Measurements from ENCODE around the gene RARS1. TPM values are rescaled to one million over a fixed set of nuclear protein-coding genes. Genes with fewer than 3 reads are reported as not detected.

RARS1 gene
- total RNA-seq, 1 donor from 2014 or later = 143 TPM

GRCh38 chr5:168568738-168569137 lies 82.5 kb downstream of the RARS1 start:
- Histone ChIP-seq H3K4me3 (ENCODE audit: low read depth, low read length) (no peak overlapping the region), H3K36me3 (ENCODE audit: control insufficient read depth, insufficient read depth, low read length) (no peaks in the 10 kb centered on the region)
- no peak for TF ChIP-seq CTCF (IDR thresholded peaks at IDR 0.05; ENCODE audit: insufficient read depth, low read length, poor library complexity, severe bottlenecking)

More at GRCh38 chr5:168568738-168569137, 82.5 kb downstream of the RARS1 start:
- H3K27me3 ChIP-seq (ENCODE audit: control insufficient read depth, insufficient read depth, low read length) = no peaks in the 10 kb centered on the region
- DNase-seq (ENCODE audit: low read depth) = no peak

Other genes starting within 250 kb of the RARS1 start
- 118 and 121 TPM in 2 replicates for gene WWC1, start 194.8 kb upstream of the RARS1 start, total RNA-seq
- gene FBLL1, start 42.8 kb downstream of the RARS1 start, total RNA-seq = 0.84 and 1.0 TPM in 2 replicates
- 71.4 and 72.0 TPM in 2 replicates for gene PANK3, start 92.9 kb downstream of the RARS1 start, total RNA-seq

Measured in kidney epithelial cell (primary cell).